K562 (cell line): ENCODE data around the gene SS18. TPM values are rescaled to one million over a fixed set of nuclear protein-coding genes. Genes with fewer than 3 reads are reported as not detected.

Source experiments
- ATAC-seq: fragments of 200-7000 bp; cut with Tn5 transposase; 3 replicates; pipeline ENCODE4 v1.9.1; 2020; ENCODE audit warnings: moderate library complexity
- BruUV-seq: library from RNA; stranded (reverse); fragments of 400-500 nt; replicated peaks from 2 replicates; lab custom pipeline; 2021; lab: Mats Ljungman, UMichigan
- CTCF ChIA-PET: fragments of 300-600 bp; formaldehyde crosslinking; extraction: SDS; loops from one replicate; lab custom pipeline; 2021; ENCODE audit warnings: low intra/inter-chr PET ratio; lab: Yijun Ruan, JAX
- POLR2A ChIA-PET: fragments of 300-600, 350-650 bp; sonication (Branson Sonifier 250); formaldehyde crosslinking; extraction: SDS; loops from one replicate; lab custom pipeline; 2021; ENCODE audit warnings: antibody characterized with exemption, inconsistent platforms; lab: Yijun Ruan, JAX
- DNase-seq, 4 experiments: peaks; one replicate each; pipeline versions ENCODE4 v3.0.0 to v3.0.0-alpha.2; 2011 to 2018; ENCODE audit warnings: low spot score in 3 of 4, mixed read lengths in 3 of 4; ENCODE audit errors: extremely low read depth in 1 of 4
- FAIRE-seq: peaks from 2 replicates; lab custom pipeline; 2011; peaks lifted over from hg19 to GRCh38; lab: Jason Lieb, UNC
- H2AFZ ChIP-seq: 2 replicates; pipeline ENCODE4 v1.6.0; 2011; ENCODE audit warnings: low read depth, low read length, control low read depth, inconsistent platforms
- H3K27ac ChIP-seq: fragments of 200-600 bp; 3 replicates; pipeline ENCODE4 v1.8.0; 2011; ENCODE audit warnings: low read depth, mild to moderate bottlenecking, control low read depth, inconsistent platforms, low read length, moderate library complexity, mixed read lengths; ENCODE audit errors: extremely low read depth
- H3K27me3 ChIP-seq, 2 experiments: fragments of 300-600 bp in 1 of 2; 2 replicates in 1 of 2; 3 replicates in 1 of 2; pipeline versions ENCODE4 v1.6.0 to v1.8.0; 2011; ENCODE audit warnings: inconsistent platforms in 2 of 2, low read length in 2 of 2, mild to moderate bottlenecking in 1 of 2, mixed read lengths in 1 of 2, moderate library complexity in 1 of 2; ENCODE audit not compliant: control insufficient read depth in 2 of 2, insufficient read depth in 2 of 2
- H3K36me3 ChIP-seq: fragments of 300-600 bp; 3 replicates; pipeline ENCODE4 v1.8.0; 2011; ENCODE audit warnings: mild to moderate bottlenecking, low read length, inconsistent platforms; ENCODE audit not compliant: control insufficient read depth, insufficient read depth
- H3K4me1 ChIP-seq, 2 experiments: fragments of 200-600 bp in 1 of 2; replicated peaks in 1 of 2; 2 replicates in 1 of 2; 3 replicates in 1 of 2; pipeline versions ENCODE4 v1.5.1 to v1.8.0; 2011; ENCODE audit warnings: inconsistent platforms in 2 of 2, low read length in 2 of 2, mild to moderate bottlenecking in 1 of 2, mixed read lengths in 1 of 2, moderate library complexity in 1 of 2; ENCODE audit not compliant: control insufficient read depth in 2 of 2, insufficient read depth in 2 of 2
- H3K4me2 ChIP-seq: 2 replicates; pipeline ENCODE4 v1.6.1; 2011; ENCODE audit warnings: low read length, control low read depth, inconsistent platforms, mixed read lengths; ENCODE audit not compliant: insufficient read depth
- H3K4me3 ChIP-seq: fragments of 200-600 bp; sonication (generic), shearing (Covaris generic); 2 replicates; pipeline ENCODE4 v1.5.1; 2016; ENCODE audit warnings: control low read depth, inconsistent platforms
- H3K79me2 ChIP-seq: fragments of 200-600 bp; 3 replicates; pipeline ENCODE4 v1.8.0; 2011; ENCODE audit warnings: low read length, inconsistent platforms; ENCODE audit not compliant: control insufficient read depth, insufficient read depth
- H3K9ac ChIP-seq, 2 experiments: 2 replicates each; pipeline versions ENCODE4 v1.6.0 to v1.6.1; 2011; ENCODE audit warnings: low read depth in 2 of 2, low read length in 2 of 2, control low read depth in 1 of 2, inconsistent platforms in 1 of 2, mild to moderate bottlenecking in 1 of 2, mixed read lengths in 1 of 2; ENCODE audit not compliant: insufficient read depth in 1 of 2
- H3K9me1 ChIP-seq: one replicate; pipeline ENCODE4 v1.6.0; 2011; ENCODE audit warnings: inconsistent platforms, mild to moderate bottlenecking, low read length, moderate library complexity; ENCODE audit not compliant: control insufficient read depth, insufficient read depth
- H3K9me3 ChIP-seq: replicated peaks from 2 replicates; pipeline ENCODE4 v1.5.1; 2011; ENCODE audit warnings: low read depth, low read length, inconsistent platforms; ENCODE audit not compliant: control insufficient read depth, insufficient read depth
- H4K20me1 ChIP-seq: replicated peaks from 2 replicates; pipeline ENCODE4 v1.6.1; 2011; ENCODE audit warnings: low read length, inconsistent platforms, mixed read lengths; ENCODE audit not compliant: control insufficient read depth, insufficient read depth
- BACH1 ChIP-seq: fragments of 200-800 bp; sonication (Bioruptor generic); IDR thresholded peaks from 2 replicates; pipeline ENCODE4 v1.6.1; 2016; ENCODE audit warnings: missing genetic modification characterization, missing compliant biosample characterization
- BRD9 ChIP-seq: fragments of 450-650 bp; IDR thresholded peaks from 2 replicates; pipeline ENCODE4 v1.6.1; 2018; ENCODE audit warnings: low read depth; ENCODE audit not compliant: partially characterized antibody
- CBFA2T2 ChIP-seq: fragments of 450-650 bp; conservative IDR thresholded peaks from 2 replicates; pipeline ENCODE4 v1.6.1; 2017; ENCODE audit warnings: mild to moderate bottlenecking
- CHD4 ChIP-seq: fragments of 200-600 bp; sonication (generic); IDR thresholded peaks from 3 replicates; pipeline ENCODE4 v1.6.1; 2012; ENCODE audit warnings: low read depth, mild to moderate bottlenecking, mixed read lengths, low read length, inconsistent platforms; ENCODE audit not compliant: insufficient read depth, insufficient replicate concordance, poor library complexity, severe bottlenecking
- FOSL1 ChIP-seq: fragments of 200-800 bp; sonication (Bioruptor generic); conservative IDR thresholded peaks from 2 replicates; pipeline ENCODE4 v1.6.1; 2016; ENCODE audit warnings: missing genetic modification characterization, missing compliant biosample characterization
- HNRNPL ChIP-seq: fragments of 200-400 bp; formaldehyde crosslinking; IDR thresholded peaks from 2 replicates; pipeline ENCODE4 v1.6.1; 2017; ENCODE audit warnings: low read depth, mild to moderate bottlenecking, low read length
- HOXB6 ChIP-seq: fragments of 250-450 bp; sonication (Bioruptor Pico); IDR thresholded peaks from 2 replicates; pipeline ENCODE4 v1.5.1; 2022; ENCODE audit warnings: mild to moderate bottlenecking, borderline replicate concordance
- JUND ChIP-seq, 2 experiments: IDR thresholded peaks; 2 replicates in 1 of 2; 3 replicates in 1 of 2; pipeline ENCODE4 v1.6.1; 2011; ENCODE audit warnings: borderline replicate concordance in 2 of 2, low read depth in 2 of 2, low read length in 2 of 2, improper control_type of control experiment in 1 of 2, missing biosample characterization in 1 of 2, missing genetic modification characterization in 1 of 2, missing genetic modification reagents in 1 of 2
- NFIC ChIP-seq: fragments of 450-650 bp; IDR thresholded peaks from 2 replicates; pipeline ENCODE4 v1.6.1; 2017; ENCODE audit warnings: mild to moderate bottlenecking, inconsistent platforms
- PRPF4 ChIP-seq: fragments of 200-400 bp; formaldehyde crosslinking; IDR thresholded peaks from one replicate; pipeline ENCODE4 v1.6.1; 2017; ENCODE audit warnings: low read length, low read depth, mild to moderate bottlenecking; ENCODE audit not compliant: insufficient read depth, poor library complexity, severe bottlenecking
- ZFX ChIP-seq: sonication (generic); formaldehyde crosslinking; IDR thresholded peaks from 2 replicates; pipeline ENCODE4 v1.8.0; 2022; ENCODE audit warnings: mild to moderate bottlenecking, missing genetic modification reagents, moderate library complexity
- ZNF79 ChIP-seq: fragments of 250-450 bp; sonication (Bioruptor Pico); IDR thresholded peaks from 2 replicates; pipeline ENCODE4 v1.4.0; 2020; ENCODE audit warnings: low read depth, mild to moderate bottlenecking, moderate library complexity
- in situ Hi-C: fragments of 300-500 bp; cut with MboI; formaldehyde crosslinking; loops from 4 replicates; pipeline ENCODE4 v1.15.0; 2018; ENCODE audit warnings: inconsistent platforms, mixed read lengths
- intact Hi-C: fragments of 100-400 bp; cut with micrococcal nuclease; formaldehyde crosslinking; loops from 2 replicates; pipeline ENCODE4 v1.14.2; 2022
- polyA plus RNA-seq, 8 experiments: library from polyadenylated mRNA; depleted of rRNA in 4 of 8; stranded (reverse) in 5 of 8; unstranded in 3 of 8; fragments of >200 nt; fragmentation: Nextera tagmentation in 2 of 8; fragmentation: Illumina TruSeq in 1 of 8; extraction: Ambion mirVana in 2 of 8; extraction: Trizol in 1 of 8; gene quantifications; 2 replicates each; pipeline versions ENCODE4 v1.2.1 to v1.2.3, GENCODE V29; 2011 to 2014; ENCODE audit warnings: inconsistent platforms in 1 of 8, missing spikeins in 1 of 8
- total RNA-seq, 7 experiments: library from RNA; depleted of rRNA in 6 of 7; stranded (reverse); fragments of >200 nt in 6 of 7; fragmentation: Illumina TruSeq in 2 of 7; extraction: Trizol in 2 of 7; gene quantifications; 2 replicates each; pipeline versions ENCODE4 v1.2.1 to v1.2.3, GENCODE V29; 2011 to 2021; ENCODE audit warnings: low replicate concordance in 1 of 7
- TF ChIP-seq, protein P1 (sequence below): fragments of 450-650 bp; IDR thresholded peaks from 2 replicates; pipeline ENCODE4 v1.6.1; 2017; ENCODE audit warnings: antibody characterized with exemption
- TF ChIP-seq, protein P2 (sequence below): sonication (generic); formaldehyde crosslinking; IDR thresholded peaks from 2 replicates; pipeline ENCODE4 v1.8.0; 2022; ENCODE audit warnings: missing genetic modification reagents, mild to moderate bottlenecking, borderline replicate concordance
- TF ChIP-seq, protein P3 (sequence below), 2 experiments: fragments of 450-650 bp in 1 of 2; sonication (generic) in 1 of 2; formaldehyde crosslinking; conservative IDR thresholded peaks; 2 replicates each; pipeline versions ENCODE4 v1.4.0 to v1.8.1; 2020 to 2022; ENCODE audit warnings: mild to moderate bottlenecking in 1 of 2, missing genetic modification reagents in 1 of 2

SS18 gene
- total and polyA plus RNA-seq, 9 of the 15 experiments (the other 6 are each of a cell fraction or from before 2014, with no cell fraction given): 30.9 to 190 (median 102) TPM

DNA sequence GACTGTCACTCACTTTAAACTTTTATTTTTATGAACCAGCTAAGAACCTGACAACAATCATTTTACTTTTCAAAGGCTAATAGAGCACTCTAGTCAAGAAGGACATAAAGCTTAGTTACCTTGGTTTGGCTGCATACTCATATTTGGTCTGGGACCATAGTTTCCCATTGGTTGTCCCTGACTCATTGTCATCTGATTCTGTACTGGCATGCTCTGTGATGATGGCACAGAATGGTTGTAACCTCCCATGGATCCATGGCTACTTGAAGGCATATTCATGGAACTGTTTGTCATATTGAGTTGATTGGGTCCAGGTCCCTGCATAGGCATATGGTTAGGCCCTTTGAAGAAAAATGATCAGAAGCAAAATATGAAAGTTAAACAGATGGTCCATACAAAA lies 37.9 kb downstream of the SS18 start:
- Histone ChIP-seq H3K27me3 (no peaks in the 10 kb centered on the region), H3K79me2 (peaks cover 2% of the 10 kb centered on the region; the same call in 1 of the 3 replicates), H3K36me3 (peaks cover 71% of the 10 kb centered on the region), H3K9me1 (no peaks in the 10 kb centered on the region), H3K4me3 (no peak overlapping the region), H2AFZ (no peak overlapping the region), H3K27ac (no peak overlapping the region), H3K9ac (no peak overlapping the region), H4K20me1 (no peaks in the 10 kb centered on the region), H3K4me1 (no peaks in the 10 kb centered on the region), H3K4me2 (no peak overlapping the region), H3K9me3 (no peaks in the 10 kb centered on the region)
- ATAC-seq: no peak
- intact Hi-C loops (no loop called here), in situ Hi-C loops (no loop called here)
- TF ChIP-seq HNRNPL (no peak), NFIC (no peak), FOSL1 (no peak), ZNF79 (CRISPR knock-in tag) (no peak), HOXB6 (CRISPR knock-in tag) (no peak), BACH1 (tag) (no peak), CBFA2T2 (no peak), BRD9 (no peak), ZFX (CRISPR knock-in tag) (no peak), PRPF4 (no peak), JUND (IDR thresholded peaks at IDR 0.05; ENCODE audit: borderline replicate concordance, low read depth, low read length) (no peak), JUND (tag; IDR thresholded peaks at IDR 0.05; ENCODE audit: borderline replicate concordance, low read depth, low read length) (no peak), CHD4 (no peak)
- TF ChIP-seq, protein P1, sequence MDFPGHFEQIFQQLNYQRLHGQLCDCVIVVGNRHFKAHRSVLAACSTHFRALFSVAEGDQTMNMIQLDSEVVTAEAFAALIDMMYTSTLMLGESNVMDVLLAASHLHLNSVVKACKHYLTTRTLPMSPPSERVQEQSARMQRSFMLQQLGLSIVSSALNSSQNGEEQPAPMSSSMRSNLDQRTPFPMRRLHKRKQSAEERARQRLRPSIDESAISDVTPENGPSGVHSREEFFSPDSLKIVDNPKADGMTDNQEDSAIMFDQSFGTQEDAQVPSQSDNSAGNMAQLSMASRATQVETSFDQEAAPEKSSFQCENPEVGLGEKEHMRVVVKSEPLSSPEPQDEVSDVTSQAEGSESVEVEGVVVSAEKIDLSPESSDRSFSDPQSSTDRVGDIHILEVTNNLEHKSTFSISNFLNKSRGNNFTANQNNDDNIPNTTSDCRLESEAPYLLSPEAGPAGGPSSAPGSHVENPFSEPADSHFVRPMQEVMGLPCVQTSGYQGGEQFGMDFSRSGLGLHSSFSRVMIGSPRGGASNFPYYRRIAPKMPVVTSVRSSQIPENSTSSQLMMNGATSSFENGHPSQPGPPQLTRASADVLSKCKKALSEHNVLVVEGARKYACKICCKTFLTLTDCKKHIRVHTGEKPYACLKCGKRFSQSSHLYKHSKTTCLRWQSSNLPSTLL: no peak
- TF ChIP-seq, protein P2, sequence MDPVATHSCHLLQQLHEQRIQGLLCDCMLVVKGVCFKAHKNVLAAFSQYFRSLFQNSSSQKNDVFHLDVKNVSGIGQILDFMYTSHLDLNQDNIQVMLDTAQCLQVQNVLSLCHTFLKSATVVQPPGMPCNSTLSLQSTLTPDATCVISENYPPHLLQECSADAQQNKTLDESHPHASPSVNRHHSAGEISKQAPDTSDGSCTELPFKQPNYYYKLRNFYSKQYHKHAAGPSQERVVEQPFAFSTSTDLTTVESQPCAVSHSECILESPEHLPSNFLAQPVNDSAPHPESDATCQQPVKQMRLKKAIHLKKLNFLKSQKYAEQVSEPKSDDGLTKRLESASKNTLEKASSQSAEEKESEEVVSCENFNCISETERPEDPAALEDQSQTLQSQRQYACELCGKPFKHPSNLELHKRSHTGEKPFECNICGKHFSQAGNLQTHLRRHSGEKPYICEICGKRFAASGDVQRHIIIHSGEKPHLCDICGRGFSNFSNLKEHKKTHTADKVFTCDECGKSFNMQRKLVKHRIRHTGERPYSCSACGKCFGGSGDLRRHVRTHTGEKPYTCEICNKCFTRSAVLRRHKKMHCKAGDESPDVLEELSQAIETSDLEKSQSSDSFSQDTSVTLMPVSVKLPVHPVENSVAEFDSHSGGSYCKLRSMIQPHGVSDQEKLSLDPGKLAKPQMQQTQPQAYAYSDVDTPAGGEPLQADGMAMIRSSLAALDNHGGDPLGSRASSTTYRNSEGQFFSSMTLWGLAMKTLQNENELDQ (CRISPR knock-in tag): no peak
- TF ChIP-seq, protein P3, sequence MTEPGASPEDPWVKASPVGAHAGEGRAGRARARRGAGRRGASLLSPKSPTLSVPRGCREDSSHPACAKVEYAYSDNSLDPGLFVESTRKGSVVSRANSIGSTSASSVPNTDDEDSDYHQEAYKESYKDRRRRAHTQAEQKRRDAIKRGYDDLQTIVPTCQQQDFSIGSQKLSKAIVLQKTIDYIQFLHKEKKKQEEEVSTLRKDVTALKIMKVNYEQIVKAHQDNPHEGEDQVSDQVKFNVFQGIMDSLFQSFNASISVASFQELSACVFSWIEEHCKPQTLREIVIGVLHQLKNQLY (CRISPR knock-in tag; conservative IDR thresholded peaks at IDR 0.05): no peak
- DNase-seq: no peak
- ChIA-PET POLR2A (interaction anchor here (0.8 to 1.2 kb wide), 2 partner anchors 14 to 23 kb away, joined by 3 to 4 read pairs; no protein-coding TSS in a partner anchor), CTCF (no interaction called here)
- BruUV-seq: no TSS peak
- no peak for FAIRE-seq
